Colonic mucosa (tissue), 4 donors: ENCODE measurements around the gene CTDNEP1. TPM values are rescaled to one million over a fixed set of nuclear protein-coding genes. Genes with fewer than 3 reads are reported as not detected.

Experiments
- DNase-seq: peaks from one replicate; pipeline ENCODE4 v3.0.0-alpha.2; 2020
- H3K27ac ChIP-seq: fragments of 200-600 bp; one replicate; pipeline ENCODE4 v1.8.0; 2021
- H3K27me3 ChIP-seq: fragments of 200-600 bp; one replicate; pipeline ENCODE4 v1.8.0; 2021
- H3K36me3 ChIP-seq: fragments of 200-600 bp; one replicate; pipeline ENCODE4 v1.8.0; 2021
- H3K4me1 ChIP-seq: fragments of 200-600 bp; one replicate; pipeline ENCODE4 v1.8.0; 2021; ENCODE audit warnings: mild to moderate bottlenecking
- H3K4me3 ChIP-seq: fragments of 200-600 bp; one replicate; pipeline ENCODE4 v1.8.0; 2021
- H3K9ac ChIP-seq, 2 donors: one replicate each; pipeline ENCODE4 v1.7.0; 2013; ENCODE audit warnings: control low read depth in 2 of 2, low read depth in 2 of 2, low read length in 2 of 2
- H3K9me3 ChIP-seq: fragments of 200-600 bp; one replicate; pipeline ENCODE4 v1.8.0; 2021
- CTCF ChIP-seq: fragments of 200-600 bp; IDR thresholded peaks from one replicate; pipeline ENCODE4 v1.8.0; 2022; ENCODE audit warnings: antibody characterized with exemption, mild to moderate bottlenecking
- intact Hi-C: fragments of 100-400 bp; cut with DNase I; formaldehyde crosslinking; loops from one replicate; pipeline ENCODE4 v1.14.1; 2022
- total RNA-seq, 2 donors: library from RNA; stranded (reverse); fragmentation: NEBNext Ultra II Directional in 1 of 2; extraction: Animal tissue kit (Norgen Biotek cat#: 25700) in 1 of 2; gene quantifications; one replicate each; pipeline ENCODE4 v1.2.1, GENCODE V29; 2021
- donor health status: healthy.
- donor health status: DM: no; HTN: no; CAD: no.
- donor health status: DM: no; HTN: no; CAD: no.

Gene CTDNEP1
- total RNA-seq, 2 donors from 2014 or later, result 124 to 145 TPM

- no peak for TF ChIP-seq CTCF
- peaks cover 11% of the 10 kb centered on the region for H3K36me3 ChIP-seq
- peak overlapping the region; percentile 77 to 97 for H3K9ac ChIP-seq
- H3K27me3 ChIP-seq, result no peaks in the 10 kb centered on the region
- intact Hi-C loops, result no loop called here
- peak overlapping the region; percentile 96 for H3K4me3 ChIP-seq
- no peak for DNase-seq
- no peaks in the 10 kb centered on the region for H3K9me3 ChIP-seq
- peaks cover 14% of the 10 kb centered on the region for H3K4me1 ChIP-seq
- peak overlapping the region; percentile 99 for H3K27ac ChIP-seq
Observed at GRCh38 chr17:7219229-7219811, 32.2 kb downstream of the CTDNEP1 start.

DNA sequence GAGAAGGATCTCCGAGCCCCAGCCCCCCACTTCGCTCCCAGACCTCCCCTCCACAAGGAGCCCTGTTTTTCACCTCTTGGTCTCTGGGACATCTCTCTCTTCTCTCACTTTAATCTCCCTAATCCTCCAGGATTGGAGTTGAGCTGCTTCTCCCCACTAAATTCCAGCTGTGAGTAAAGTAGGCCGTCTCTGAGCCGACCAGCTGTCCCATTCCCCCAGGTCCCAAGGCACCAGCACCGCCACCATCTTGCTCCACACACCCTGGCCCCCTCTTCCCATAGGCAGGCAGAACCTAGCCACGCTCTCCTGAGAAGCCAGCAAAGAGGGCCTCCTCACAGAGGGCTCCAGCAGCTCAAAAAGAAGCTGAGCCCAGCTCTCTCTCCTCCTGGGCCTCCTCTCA lies 32.8 kb downstream of the CTDNEP1 start:
- DNase-seq, result no peak
- intact Hi-C loops, result no loop called here
- H3K27ac ChIP-seq, result peak overlapping the region; percentile 99

GRCh38 chr17:7218166-7218565 lies 33.4 kb downstream of the CTDNEP1 start:
- TF ChIP-seq CTCF, result no peak
- Histone ChIP-seq H3K9me3 (no peaks in the 10 kb centered on the region), H3K27me3 (no peaks in the 10 kb centered on the region), H3K4me1 (peaks cover 14% of the 10 kb centered on the region), H3K27ac (no peak overlapping the region), H3K4me3 (no peak overlapping the region), H3K9ac (peak overlapping the region; percentile 28 to 51), H3K36me3 (peaks cover 10% of the 10 kb centered on the region)
- no peak for DNase-seq
- intact Hi-C loops, result no loop called here

More for the DNA sequence above, 32.8 kb downstream of the CTDNEP1 start:
- no peaks in the 10 kb centered on the region for H3K9me3 ChIP-seq
- no peaks in the 10 kb centered on the region for H3K27me3 ChIP-seq
- H3K9ac ChIP-seq, result peak overlapping the region in 1 of 2 donors; percentile 77
- H3K4me3 ChIP-seq, result no peak overlapping the region
- no peak for TF ChIP-seq CTCF
- H3K36me3 ChIP-seq, result peaks cover 11% of the 10 kb centered on the region
- peaks cover 14% of the 10 kb centered on the region for H3K4me1 ChIP-seq

DNA sequence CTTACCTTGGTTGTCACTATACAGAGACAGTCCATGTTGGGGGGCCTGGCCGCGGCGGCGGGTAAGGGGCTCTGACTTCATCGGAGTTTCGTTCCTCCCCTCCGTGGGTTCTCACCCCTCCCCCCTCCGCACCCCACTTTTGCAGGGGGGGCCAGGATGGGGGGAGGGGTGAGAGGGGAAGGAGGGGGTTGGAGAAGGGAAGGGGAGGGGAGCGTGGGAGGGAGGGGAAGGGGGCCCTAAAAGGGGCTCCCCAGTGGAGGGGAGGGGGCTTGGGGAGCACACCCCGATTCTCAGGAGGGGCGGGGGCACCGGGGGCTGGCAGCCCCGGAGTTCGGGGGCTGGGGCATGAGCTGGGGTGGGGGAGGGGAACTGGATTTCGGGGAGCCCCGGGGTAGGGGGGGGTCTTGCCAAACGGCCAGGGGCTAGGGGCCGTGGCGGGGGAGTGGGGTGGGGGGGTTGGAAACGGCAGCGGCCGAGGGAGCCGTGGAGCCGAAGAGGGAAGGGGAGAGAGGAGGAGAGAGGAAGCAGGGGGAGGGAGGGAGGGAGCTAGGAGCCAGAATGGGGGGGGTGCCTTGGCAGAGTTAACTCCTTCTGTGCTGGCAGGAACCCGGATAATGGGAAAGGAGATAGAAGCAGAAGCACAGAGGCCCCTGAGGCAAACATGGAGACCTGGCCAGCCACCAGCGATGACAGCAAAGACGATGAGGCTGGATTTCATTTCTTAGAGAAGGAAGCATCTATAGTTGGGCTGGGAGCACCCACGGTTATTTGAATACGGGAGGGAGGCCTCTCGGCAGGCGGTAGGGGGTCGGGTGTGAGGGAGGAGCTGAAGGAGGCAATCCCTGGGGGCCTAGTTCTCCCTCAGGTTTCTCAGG lies 34.2 kb downstream of the CTDNEP1 start:
- DNase-seq, result no peak
- H3K9me3 ChIP-seq, result no peaks in the 10 kb centered on the region

More for the DNA sequence above, 34.2 kb downstream of the CTDNEP1 start:
- H3K36me3 ChIP-seq, result peaks cover 2% of the 10 kb centered on the region
- peaks cover 14% of the 10 kb centered on the region for H3K4me1 ChIP-seq
- H3K9ac ChIP-seq, result peak overlapping the region; percentile 43 to 51
- intact Hi-C loops, result no loop called here
- peak overlapping the region; percentile 16 for H3K4me3 ChIP-seq
- H3K27me3 ChIP-seq, result no peaks in the 10 kb centered on the region
- H3K27ac ChIP-seq, result peak overlapping the region; percentile 31
- no peak for TF ChIP-seq CTCF
